Activated CD4-positive, CD25-positive, alpha-beta regulatory T cell (primary cell): ENCODE measurements around the gene CHTF18.
"Not testable (repeated sequence)": the region's sequence is repeated elsewhere in the genome, so short reads cannot be mapped to it uniquely, and the experiment has no call there.

ENCODE experiments used
- DNase-seq, 4 experiments: peaks; one replicate each; lab custom pipeline; 2025; lab: John Stamatoyannopoulos, UW

The CHTF18 gene

GRCh38 chr16:830871-831570 lies 42.6 kb downstream of the CHTF18 start:
- DNase-seq: no peak

GRCh38 chr16:831571-832413 lies 43.4 kb downstream of the CHTF18 start:
- DNase-seq: no peak

- DNase-seq: no peak
Observed at GRCh38 chr16:832652-833336, 44.4 kb downstream of the CHTF18 start.

GRCh38 chr16:833411-833810 lies 45.0 kb downstream of the CHTF18 start:
- DNase-seq: no peak

GRCh38 chr16:835373-835772 lies 47.0 kb downstream of the CHTF18 start:
- no peak for DNase-seq

- no peak for DNase-seq
Observed at GRCh38 chr16:836221-836620, 47.8 kb downstream of the CHTF18 start.

- not testable (repeated sequence) for DNase-seq
Observed at GRCh38 chr16:836822-837221, 48.4 kb downstream of the CHTF18 start.

GRCh38 chr16:838741-839140 lies 50.3 kb downstream of the CHTF18 start:
- DNase-seq: no peak

GRCh38 chr16:839643-840408 lies 51.4 kb downstream of the CHTF18 start:
- DNase-seq: no peak

GRCh38 chr16:840561-841454 lies 52.4 kb downstream of the CHTF18 start:
- no peak for DNase-seq

- no peak for DNase-seq
Observed at GRCh38 chr16:841455-842060, 53.1 kb downstream of the CHTF18 start.

GRCh38 chr16:842061-842476 lies 53.6 kb downstream of the CHTF18 start:
- no peak for DNase-seq

GRCh38 chr16:842711-843560 lies 54.5 kb downstream of the CHTF18 start:
- DNase-seq: no peak

- DNase-seq: no peak
Observed at GRCh38 chr16:843771-844170, 55.4 kb downstream of the CHTF18 start.

- DNase-seq: no peak
Observed at GRCh38 chr16:844638-845350, 56.4 kb downstream of the CHTF18 start.

- no peak for DNase-seq
Observed at GRCh38 chr16:845351-845745, 56.9 kb downstream of the CHTF18 start.

- DNase-seq: no peak
Observed at GRCh38 chr16:847151-847550, 58.7 kb downstream of the CHTF18 start.
